ENCODE measurements around the gene ZIC4. TPM values are rescaled to one million over a fixed set of nuclear protein-coding genes. Genes with fewer than 3 reads are reported as not detected.

The ZIC4 gene
- total RNA-seq, 5 donors from 2014 or later (not counting 1 experiment from before 2014, with no cell fraction given) = not detected

DNA sequence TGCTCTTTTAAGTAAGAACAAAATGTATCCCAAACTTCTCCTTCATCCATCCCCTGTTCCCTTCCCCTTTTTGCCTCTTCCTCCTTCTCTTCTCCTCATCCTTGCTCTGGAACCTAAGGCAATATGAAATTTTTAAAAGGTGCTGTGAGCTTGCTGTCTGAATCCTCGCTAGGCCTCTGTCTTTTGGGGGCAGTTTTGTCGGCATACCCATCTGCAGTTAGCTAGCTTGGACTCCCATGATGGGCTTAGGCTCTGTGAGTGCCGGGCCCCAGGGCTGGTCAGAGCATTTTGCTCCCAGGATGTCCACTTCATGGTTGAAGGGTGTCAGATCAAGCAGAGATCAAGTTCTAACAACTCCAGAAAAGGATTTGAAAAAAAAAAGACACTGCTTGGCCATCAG is 21.4 kb upstream of the ZIC4 start:
- H3K27ac Mint-ChIP-seq = no peak overlapping the region
- H3K4me1 Mint-ChIP-seq = no peaks in the 10 kb centered on the region
- no peak for ATAC-seq (replicated peaks in 1 of 4)
- ChIA-PET CTCF (no interaction called here), POLR2A (no interaction called here)
- no peak overlapping the region for H3K27ac ChIP-seq (ENCODE audit: low read length)
- H3K9me3 ChIP-seq = no peaks in the 10 kb centered on the region
- DNase-seq = no peak
- 69% methylated on average over 3 of the region's 3 CpGs for WGBS (ENCODE audit: insufficient coverage)
- H3K27me3 ChIP-seq (replicated peaks in 1 of 2; ENCODE audit: control insufficient read depth in 2 of 2, extremely low read depth in 1 of 2, insufficient read depth in 2 of 2, low read length in 1 of 2) = peaks cover 20 to 23% of the 10 kb centered on the region in 2 experiments
- no peaks in the 10 kb centered on the region for H3K4me1 ChIP-seq (ENCODE audit: control insufficient read depth in 1 of 2, extremely low read depth in 1 of 2, insufficient read depth in 2 of 2, low read length in 2 of 2)
- no peaks in the 10 kb centered on the region for H3K36me3 ChIP-seq (ENCODE audit: control insufficient read depth in 2 of 2, extremely low read depth in 1 of 2, insufficient read depth in 1 of 2, low read length in 1 of 2)
- H3K27me3 Mint-ChIP-seq = peaks cover 18 to 20% of the 10 kb centered on the region in 2 donors
- peaks cover 0 to 2% (median 0%) of the 10 kb centered on the region in 3 donors for H3K9me3 Mint-ChIP-seq
- no peak overlapping the region for H3K4me3 ChIP-seq (ENCODE audit: control insufficient read depth in 1 of 2, extremely low read depth in 1 of 2, low read length in 1 of 2)
- no peak overlapping the region for H3K4me3 Mint-ChIP-seq
- no peaks in the 10 kb centered on the region for H3K36me3 Mint-ChIP-seq

DNA sequence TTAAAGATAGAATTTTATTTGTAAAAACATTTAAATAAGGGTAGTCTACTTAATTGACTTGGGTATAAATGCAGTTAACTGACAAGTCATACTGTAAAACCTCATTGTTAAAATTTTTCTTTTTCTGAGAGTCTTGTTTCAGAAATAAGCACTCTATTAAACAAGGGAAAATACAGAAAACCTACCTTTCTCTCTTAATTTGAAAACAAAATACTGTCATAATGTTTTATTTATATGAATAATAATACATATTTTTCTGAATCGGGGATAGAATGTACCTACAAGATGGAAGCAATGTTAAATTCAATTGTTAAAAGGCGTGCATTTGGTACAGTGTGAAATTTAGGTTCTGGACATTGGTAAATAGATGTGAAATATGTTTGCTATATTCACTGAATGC is 20.6 kb upstream of the ZIC4 start:
- H3K9me3 Mint-ChIP-seq = peaks cover 0 to 4% (median 0%) of the 10 kb centered on the region in 3 donors
- H3K4me1 Mint-ChIP-seq = no peaks in the 10 kb centered on the region
- Histone ChIP-seq H3K27ac (ENCODE audit: low read length) (no peak overlapping the region), H3K4me3 (ENCODE audit: control insufficient read depth in 1 of 2, extremely low read depth in 1 of 2, low read length in 1 of 2) (no peak overlapping the region), H3K9me3 (no peaks in the 10 kb centered on the region), H3K27me3 (replicated peaks in 1 of 2; ENCODE audit: control insufficient read depth in 2 of 2, extremely low read depth in 1 of 2, insufficient read depth in 2 of 2, low read length in 1 of 2) (peaks cover 25 to 29% of the 10 kb centered on the region in 2 experiments), H3K36me3 (ENCODE audit: control insufficient read depth in 2 of 2, extremely low read depth in 1 of 2, insufficient read depth in 1 of 2, low read length in 1 of 2) (no peaks in the 10 kb centered on the region), H3K4me1 (ENCODE audit: control insufficient read depth in 1 of 2, extremely low read depth in 1 of 2, insufficient read depth in 2 of 2, low read length in 2 of 2) (no peaks in the 10 kb centered on the region)
- POLR2A ChIA-PET = no interaction called here
- WGBS (ENCODE audit: insufficient coverage) = no CpG with 5 or more reads among the region's 2 CpGs
- peaks cover 26 to 29% of the 10 kb centered on the region in 2 donors for H3K27me3 Mint-ChIP-seq
- CTCF ChIA-PET = no interaction called here
- DNase-seq (no peak), ATAC-seq (replicated peaks in 1 of 4) (no peak)
- H3K36me3 Mint-ChIP-seq = no peaks in the 10 kb centered on the region
- H3K4me3 Mint-ChIP-seq = no peak overlapping the region
- no peak overlapping the region for H3K27ac Mint-ChIP-seq

DNA sequence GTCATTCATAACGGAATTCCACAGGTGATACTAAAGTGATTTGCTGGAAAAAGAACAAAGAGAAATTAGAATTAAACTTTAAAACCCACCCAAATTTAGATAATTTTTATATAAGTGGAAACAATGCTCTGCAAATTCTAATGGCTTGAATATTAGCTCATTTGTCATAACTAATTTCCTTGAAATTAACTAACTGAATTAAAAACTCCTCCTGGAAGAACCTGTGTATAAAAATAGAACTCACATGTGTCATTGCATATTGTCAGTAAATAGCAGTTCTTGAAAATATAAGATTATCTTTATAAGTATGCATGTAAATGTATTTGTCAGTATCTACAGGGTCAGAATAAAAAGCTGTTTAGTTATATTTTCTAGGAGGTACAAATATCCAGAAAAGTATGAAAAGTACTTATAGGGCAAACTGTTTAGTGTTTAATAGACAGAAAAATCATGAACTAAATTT is 19.1 kb upstream of the ZIC4 start:
- no peak overlapping the region for H3K27ac Mint-ChIP-seq
- ChIA-PET POLR2A (interaction anchor here in 1 of 2 donors (0.6 kb wide), 1 partner anchor 602 kb away, joined by 5 read pairs; no protein-coding TSS in a partner anchor), CTCF (no interaction called here)
- H3K4me3 Mint-ChIP-seq = no peak overlapping the region
- Histone ChIP-seq H3K27ac (ENCODE audit: low read length) (no peak overlapping the region), H3K4me1 (ENCODE audit: control insufficient read depth in 1 of 2, extremely low read depth in 1 of 2, insufficient read depth in 2 of 2, low read length in 2 of 2) (no peaks in the 10 kb centered on the region), H3K27me3 (replicated peaks in 1 of 2; ENCODE audit: control insufficient read depth in 2 of 2, extremely low read depth in 1 of 2, insufficient read depth in 2 of 2, low read length in 1 of 2) (peaks cover 31 to 38% of the 10 kb centered on the region in 2 experiments), H3K9me3 (no peaks in the 10 kb centered on the region), H3K4me3 (ENCODE audit: control insufficient read depth in 1 of 2, extremely low read depth in 1 of 2, low read length in 1 of 2) (no peak overlapping the region), H3K36me3 (ENCODE audit: control insufficient read depth in 2 of 2, extremely low read depth in 1 of 2, insufficient read depth in 1 of 2, low read length in 1 of 2) (no peaks in the 10 kb centered on the region)
- DNase-seq (no peak), ATAC-seq (replicated peaks in 1 of 4) (no peak)
- H3K27me3 Mint-ChIP-seq = peaks cover 34 to 40% of the 10 kb centered on the region in 2 donors
- no peaks in the 10 kb centered on the region for H3K36me3 Mint-ChIP-seq
- no CpG with 5 or more reads among the region's 1 CpG for WGBS (ENCODE audit: insufficient coverage)
- peaks cover 0 to 4% (median 0%) of the 10 kb centered on the region in 3 donors for H3K9me3 Mint-ChIP-seq
- H3K4me1 Mint-ChIP-seq = no peaks in the 10 kb centered on the region

DNA sequence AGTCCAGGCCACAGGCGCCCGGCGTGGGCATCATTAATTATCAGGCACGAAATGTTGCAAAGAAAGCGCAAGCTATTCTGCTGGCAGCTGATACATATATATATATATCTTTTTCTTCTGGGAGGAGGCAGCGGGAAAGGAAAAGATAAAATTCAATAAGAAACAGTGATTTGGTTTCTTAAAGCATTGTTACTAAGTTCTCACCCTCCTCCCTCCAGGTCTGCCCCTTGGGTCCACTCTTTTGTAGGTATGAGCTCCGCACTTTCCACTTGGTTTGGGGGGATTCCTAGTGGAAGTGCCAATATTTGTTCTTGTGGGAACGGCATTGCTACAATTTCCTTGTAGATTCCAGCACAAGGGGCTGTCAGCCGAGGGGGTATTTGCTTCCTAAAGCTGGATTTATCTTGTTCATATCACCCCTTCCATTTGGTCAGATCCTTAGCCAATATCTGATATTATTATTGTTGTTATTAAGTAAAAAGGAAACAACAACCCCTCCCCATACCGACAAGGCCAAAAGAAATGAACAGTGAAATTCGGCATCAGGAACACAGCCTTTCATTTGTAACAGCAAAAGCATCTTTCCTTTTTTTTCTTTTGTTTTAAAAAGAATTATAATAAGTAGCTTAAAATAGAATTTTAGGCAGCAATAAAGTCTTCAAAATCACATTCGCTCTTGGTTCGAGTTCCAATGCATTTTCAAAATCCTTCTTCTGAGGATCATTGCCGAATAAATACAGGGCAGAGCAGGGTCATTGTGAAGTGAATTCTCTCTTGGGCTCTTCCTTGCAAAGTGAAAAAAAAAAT is 18.4 kb upstream of the ZIC4 start:
- CTCF ChIA-PET = no interaction called here
- H3K27me3 ChIP-seq (replicated peaks in 1 of 2; ENCODE audit: control insufficient read depth in 2 of 2, extremely low read depth in 1 of 2, insufficient read depth in 2 of 2, low read length in 1 of 2) = peaks cover 33 to 45% of the 10 kb centered on the region in 2 experiments

DNA sequence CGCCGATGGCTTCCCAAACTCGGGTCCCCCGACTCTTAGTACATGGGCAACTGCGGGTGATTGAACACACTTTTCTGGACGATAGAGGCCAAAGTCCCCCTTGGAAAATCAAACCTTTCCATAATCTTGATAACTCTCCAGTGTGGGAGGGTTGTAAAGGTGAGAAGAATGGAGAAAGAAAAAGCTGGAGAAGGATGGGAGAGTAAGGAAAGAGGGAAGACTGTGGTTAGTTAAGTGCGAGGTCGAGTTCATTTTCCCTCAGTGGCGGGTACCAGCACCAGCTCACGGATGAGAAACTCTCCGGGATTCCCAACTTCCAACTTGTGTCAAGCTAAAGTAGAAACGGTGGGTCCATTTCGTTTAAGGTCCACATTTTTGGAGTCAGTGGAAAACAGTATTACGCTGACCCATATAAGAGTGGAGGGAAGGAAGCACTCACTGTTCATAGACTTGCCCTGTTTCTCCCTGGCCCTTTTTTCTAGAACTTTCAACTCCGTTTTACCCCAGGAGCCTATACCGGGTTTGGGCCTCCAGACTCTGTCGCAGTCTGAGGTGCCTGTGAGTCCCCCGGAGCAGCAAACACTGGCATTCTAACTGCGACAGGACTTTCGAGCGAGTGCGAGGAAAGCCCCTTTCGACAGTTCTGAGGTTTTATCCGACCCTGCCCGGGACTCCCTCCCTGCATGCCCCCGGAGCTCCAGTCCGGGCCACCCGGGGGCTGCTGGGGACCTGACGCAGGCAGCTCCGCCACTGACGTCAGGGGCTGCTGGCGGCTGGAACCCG is 17.6 kb upstream of the ZIC4 start:
- Histone ChIP-seq H3K27ac (ENCODE audit: low read length) (no peak overlapping the region), H3K9me3 (no peaks in the 10 kb centered on the region), H3K4me1 (ENCODE audit: control insufficient read depth in 1 of 2, extremely low read depth in 1 of 2, insufficient read depth in 2 of 2, low read length in 2 of 2) (peaks cover 0 to 4% of the 10 kb centered on the region in 2 experiments), H3K4me3 (ENCODE audit: control insufficient read depth in 1 of 2, extremely low read depth in 1 of 2, low read length in 1 of 2) (no peak overlapping the region), H3K27me3 (replicated peaks in 1 of 2; ENCODE audit: control insufficient read depth in 2 of 2, extremely low read depth in 1 of 2, insufficient read depth in 2 of 2, low read length in 1 of 2) (peaks cover 35 to 52% of the 10 kb centered on the region in 2 experiments), H3K36me3 (ENCODE audit: control insufficient read depth in 2 of 2, extremely low read depth in 1 of 2, insufficient read depth in 1 of 2, low read length in 1 of 2) (no peaks in the 10 kb centered on the region)
- Mint-ChIP-seq H3K9me3 (peaks cover 0 to 4% (median 0%) of the 10 kb centered on the region in 3 donors), H3K27me3 (peaks cover 43 to 53% of the 10 kb centered on the region in 2 donors), H3K4me1 (peaks cover 0 to 2% (median 2%) of the 10 kb centered on the region in 3 donors), H3K27ac (no peak overlapping the region), H3K4me3 (no peak overlapping the region), H3K36me3 (no peaks in the 10 kb centered on the region)
- WGBS (ENCODE audit: insufficient coverage) = 11% methylated on average over 22 of the region's 33 CpGs
- no peak for ATAC-seq (replicated peaks in 1 of 4)
- ChIA-PET POLR2A (no interaction called here), CTCF (no interaction called here)
- DNase-seq = no peak

More for the DNA sequence above, 18.4 kb upstream of the ZIC4 start:
- Histone ChIP-seq H3K4me1 (ENCODE audit: control insufficient read depth in 1 of 2, extremely low read depth in 1 of 2, insufficient read depth in 2 of 2, low read length in 2 of 2) (no peaks in the 10 kb centered on the region), H3K36me3 (ENCODE audit: control insufficient read depth in 2 of 2, extremely low read depth in 1 of 2, insufficient read depth in 1 of 2, low read length in 1 of 2) (no peaks in the 10 kb centered on the region), H3K4me3 (ENCODE audit: control insufficient read depth in 1 of 2, extremely low read depth in 1 of 2, low read length in 1 of 2) (no peak overlapping the region), H3K9me3 (no peaks in the 10 kb centered on the region), H3K27ac (ENCODE audit: low read length) (no peak overlapping the region)
- ATAC-seq (replicated peaks in 1 of 4) (no peak), DNase-seq (no peak)
- H3K27me3 Mint-ChIP-seq = peaks cover 40 to 47% of the 10 kb centered on the region in 2 donors
- peaks cover 0 to 4% (median 0%) of the 10 kb centered on the region in 3 donors for H3K9me3 Mint-ChIP-seq
- H3K27ac Mint-ChIP-seq = no peak overlapping the region
- WGBS (ENCODE audit: insufficient coverage) = no CpG with 5 or more reads among the region's 14 CpGs
- POLR2A ChIA-PET = interaction anchor here in 1 of 2 donors (0.6 kb wide), 1 partner anchor 601 kb away, joined by 5 read pairs; no protein-coding TSS in a partner anchor
- no peaks in the 10 kb centered on the region for H3K36me3 Mint-ChIP-seq
- H3K4me3 Mint-ChIP-seq = no peak overlapping the region
- H3K4me1 Mint-ChIP-seq = no peaks in the 10 kb centered on the region

DNA sequence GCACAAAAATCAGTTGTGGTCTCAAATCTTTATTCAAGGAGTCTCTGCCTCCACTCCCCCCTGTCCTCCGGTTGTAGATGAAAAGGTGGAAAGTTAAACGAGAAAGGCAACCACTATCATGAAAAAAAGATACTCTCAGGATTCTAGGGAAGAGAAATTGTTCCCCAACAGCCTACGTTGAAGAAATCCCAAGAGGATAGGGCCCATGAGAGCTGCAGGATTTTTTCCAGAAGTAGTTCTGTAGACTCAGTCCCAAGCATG is 17.1 kb upstream of the ZIC4 start:
- H3K27ac ChIP-seq (ENCODE audit: low read length) = no peak overlapping the region
- Mint-ChIP-seq H3K4me3 (no peak overlapping the region), H3K4me1 (peaks cover 0 to 2% (median 2%) of the 10 kb centered on the region in 3 donors), H3K27me3 (peaks cover 49 to 58% of the 10 kb centered on the region in 2 donors), H3K27ac (no peak overlapping the region), H3K36me3 (peaks cover 4% of the 10 kb centered on the region), H3K9me3 (peaks cover 0 to 4% (median 0%) of the 10 kb centered on the region in 3 donors)
- peaks cover 40 to 55% of the 10 kb centered on the region in 2 experiments for H3K27me3 ChIP-seq (replicated peaks in 1 of 2; ENCODE audit: control insufficient read depth in 2 of 2, extremely low read depth in 1 of 2, insufficient read depth in 2 of 2, low read length in 1 of 2)
- ChIA-PET POLR2A (no interaction called here), CTCF (no interaction called here)
- H3K9me3 ChIP-seq = peaks cover 2% of the 10 kb centered on the region
- WGBS (ENCODE audit: insufficient coverage) = 0% methylated on average over 1 of the region's 3 CpGs
- DNase-seq = no peak
- H3K4me1 ChIP-seq (ENCODE audit: control insufficient read depth in 1 of 2, extremely low read depth in 1 of 2, insufficient read depth in 2 of 2, low read length in 2 of 2) = peaks cover 0 to 4% of the 10 kb centered on the region in 2 experiments
- no peaks in the 10 kb centered on the region for H3K36me3 ChIP-seq (ENCODE audit: control insufficient read depth in 2 of 2, extremely low read depth in 1 of 2, insufficient read depth in 1 of 2, low read length in 1 of 2)
- H3K4me3 ChIP-seq (ENCODE audit: control insufficient read depth in 1 of 2, extremely low read depth in 1 of 2, low read length in 1 of 2) = no peak overlapping the region
- ATAC-seq (replicated peaks in 1 of 4) = no peak

All from T-cell (primary cell).